ENCODE data around the gene CDH10. TPM values are rescaled to one million over a fixed set of nuclear protein-coding genes. Genes with fewer than 3 reads are reported as not detected.
A peak's percentile ranks its signal among the peaks of the same experiment; 100 is the strongest.

The CDH10 gene
- total RNA-seq, 1 experiment from 2014 or later = not detected

DNA sequence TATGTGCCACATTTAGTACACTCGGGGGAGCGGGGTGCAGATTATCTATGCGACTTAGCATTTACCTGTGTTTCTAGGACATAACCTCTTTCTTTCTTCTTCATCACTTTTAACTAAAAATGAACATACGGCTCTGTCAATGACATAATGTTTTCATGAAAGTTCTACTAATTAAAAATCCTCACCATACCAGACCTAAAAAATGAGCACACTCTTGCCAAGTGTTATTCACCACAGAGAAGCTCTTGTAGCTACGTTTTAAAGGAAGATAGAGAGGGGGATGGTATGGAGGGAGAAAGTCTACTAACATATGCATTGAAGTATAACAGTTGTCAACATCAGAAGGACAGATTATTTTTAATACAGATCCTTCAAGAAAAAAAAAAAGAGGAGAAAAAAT, 1.6 kb downstream of the CDH10 start:
- Histone ChIP-seq H3K79me2 (ENCODE audit: low read length) (no peaks in the 10 kb centered on the region), H3K36me3 (ENCODE audit: insufficient read depth, low read length) (no peaks in the 10 kb centered on the region), H3K9me2 (replicated peaks; ENCODE audit: insufficient read depth, low read length) (no peaks in the 10 kb centered on the region), H3K9ac (ENCODE audit: low read length) (no peak overlapping the region), H3K27ac (ENCODE audit: low read length) (no peak overlapping the region), H3K4me1 (ENCODE audit: low read length) (no peaks in the 10 kb centered on the region), H3K9me3 (ENCODE audit: low read length) (no peaks in the 10 kb centered on the region), H3K27me3 (ENCODE audit: low read length) (no peaks in the 10 kb centered on the region), H2AFZ (ENCODE audit: low read length) (no peak overlapping the region), H3K4me2 (ENCODE audit: low read depth, low read length, poor library complexity, severe bottlenecking) (no peak overlapping the region), H3K4me3 (ENCODE audit: low read length) (no peak overlapping the region), H4K20me1 (ENCODE audit: insufficient read depth, low read depth, low read length) (no peaks in the 10 kb centered on the region)
- no peak for DNase-seq

DNA sequence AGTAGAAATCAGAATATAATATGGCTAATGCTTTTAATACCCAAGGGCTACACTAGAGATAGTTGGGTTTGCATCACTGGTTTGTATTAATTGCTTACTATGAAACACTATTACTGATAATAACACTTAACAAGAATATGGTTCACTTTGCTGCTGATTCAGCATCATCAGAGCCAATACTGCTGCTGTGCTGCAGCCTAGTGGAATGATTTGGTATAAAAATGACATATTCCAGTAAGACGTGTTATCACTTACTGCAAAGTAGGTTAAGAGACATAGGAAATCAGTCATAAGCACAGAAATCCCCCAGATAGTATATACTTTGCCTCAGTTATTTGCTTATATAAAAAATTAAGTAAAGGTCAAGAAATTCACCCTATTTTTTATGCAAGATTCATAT, 2.8 kb downstream of the CDH10 start:
- Histone ChIP-seq H3K9ac (ENCODE audit: low read length) (no peak overlapping the region), H3K4me3 (ENCODE audit: low read length) (no peak overlapping the region), H3K27me3 (ENCODE audit: low read length) (no peaks in the 10 kb centered on the region), H4K20me1 (ENCODE audit: insufficient read depth, low read depth, low read length) (no peaks in the 10 kb centered on the region), H2AFZ (ENCODE audit: low read length) (no peak overlapping the region), H3K36me3 (ENCODE audit: insufficient read depth, low read length) (no peaks in the 10 kb centered on the region), H3K79me2 (ENCODE audit: low read length) (no peaks in the 10 kb centered on the region), H3K9me3 (ENCODE audit: low read length) (no peaks in the 10 kb centered on the region), H3K4me2 (ENCODE audit: low read depth, low read length, poor library complexity, severe bottlenecking) (no peak overlapping the region), H3K9me2 (replicated peaks; ENCODE audit: insufficient read depth, low read length) (no peaks in the 10 kb centered on the region), H3K4me1 (ENCODE audit: low read length) (no peaks in the 10 kb centered on the region), H3K27ac (ENCODE audit: low read length) (no peak overlapping the region)
- peak; percentile 72 for DNase-seq

- H3K4me3 ChIP-seq (ENCODE audit: low read length) = no peak overlapping the region
- no peaks in the 10 kb centered on the region for H3K9me3 ChIP-seq (ENCODE audit: low read length)
- no peaks in the 10 kb centered on the region for H3K4me1 ChIP-seq (ENCODE audit: low read length)
- no peaks in the 10 kb centered on the region for H3K79me2 ChIP-seq (ENCODE audit: low read length)
- H4K20me1 ChIP-seq (ENCODE audit: insufficient read depth, low read depth, low read length) = no peaks in the 10 kb centered on the region
- no peak for DNase-seq
- no peak overlapping the region for H3K4me2 ChIP-seq (ENCODE audit: low read depth, low read length, poor library complexity, severe bottlenecking)
- no peak overlapping the region for H2AFZ ChIP-seq (ENCODE audit: low read length)
- no peaks in the 10 kb centered on the region for H3K27me3 ChIP-seq (ENCODE audit: low read length)
- no peaks in the 10 kb centered on the region for H3K9me2 ChIP-seq (replicated peaks; ENCODE audit: insufficient read depth, low read length)
- no peaks in the 10 kb centered on the region for H3K36me3 ChIP-seq (ENCODE audit: insufficient read depth, low read length)
- H3K9ac ChIP-seq (ENCODE audit: low read length) = no peak overlapping the region
- H3K27ac ChIP-seq (ENCODE audit: low read length) = no peak overlapping the region
These were observed 9.6 kb downstream of the CDH10 start for GRCh38 chr5:24635209-24635608.

DNA sequence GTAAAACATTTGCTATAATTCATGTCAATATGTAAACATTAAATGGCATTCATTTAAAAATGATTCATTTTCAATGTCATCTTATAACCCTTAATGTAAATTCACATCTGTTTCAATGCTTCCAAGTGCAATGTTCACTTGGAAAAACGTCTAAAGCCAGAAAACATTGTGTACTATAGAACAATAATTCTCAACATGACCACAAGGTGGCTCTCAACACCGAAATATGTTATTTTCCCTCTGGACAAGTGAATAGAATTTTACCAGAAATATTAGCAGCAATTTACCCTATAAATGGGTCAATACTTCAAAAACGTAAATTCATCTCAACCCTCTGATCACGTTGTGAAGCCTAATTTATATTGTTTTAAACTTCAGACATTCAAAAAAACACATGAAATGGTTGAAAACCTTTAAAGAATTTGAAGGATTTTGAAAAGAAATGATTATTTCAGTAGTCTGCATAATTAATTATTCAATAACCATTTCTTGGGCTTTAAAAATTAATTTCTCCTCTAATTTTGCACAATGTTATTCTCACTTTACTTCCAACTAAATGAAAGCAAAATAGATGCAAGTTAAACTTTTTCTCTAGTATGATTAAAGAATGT, 11.0 kb downstream of the CDH10 start:
- H3K27ac ChIP-seq (ENCODE audit: low read length) = no peak overlapping the region
- no peaks in the 10 kb centered on the region for H3K36me3 ChIP-seq (ENCODE audit: insufficient read depth, low read length)
- no peak overlapping the region for H3K4me3 ChIP-seq (ENCODE audit: low read length)
- no peaks in the 10 kb centered on the region for H3K27me3 ChIP-seq (ENCODE audit: low read length)
- no peak overlapping the region for H3K9ac ChIP-seq (ENCODE audit: low read length)
- peak; percentile 78 for DNase-seq
- no peak overlapping the region for H3K4me2 ChIP-seq (ENCODE audit: low read depth, low read length, poor library complexity, severe bottlenecking)
- no peak overlapping the region for H2AFZ ChIP-seq (ENCODE audit: low read length)
- no peaks in the 10 kb centered on the region for H3K9me2 ChIP-seq (replicated peaks; ENCODE audit: insufficient read depth, low read length)
- H4K20me1 ChIP-seq (ENCODE audit: insufficient read depth, low read depth, low read length) = no peaks in the 10 kb centered on the region
- H3K79me2 ChIP-seq (ENCODE audit: low read length) = no peaks in the 10 kb centered on the region
- H3K9me3 ChIP-seq (ENCODE audit: low read length) = no peaks in the 10 kb centered on the region
- no peaks in the 10 kb centered on the region for H3K4me1 ChIP-seq (ENCODE audit: low read length)

- Histone ChIP-seq H3K79me2 (ENCODE audit: low read length) (no peaks in the 10 kb centered on the region), H3K4me3 (ENCODE audit: low read length) (no peak overlapping the region), H3K9me2 (replicated peaks; ENCODE audit: insufficient read depth, low read length) (no peaks in the 10 kb centered on the region), H3K36me3 (ENCODE audit: insufficient read depth, low read length) (no peaks in the 10 kb centered on the region), H3K9ac (ENCODE audit: low read length) (no peak overlapping the region), H3K4me2 (ENCODE audit: low read depth, low read length, poor library complexity, severe bottlenecking) (no peak overlapping the region), H4K20me1 (ENCODE audit: insufficient read depth, low read depth, low read length) (no peaks in the 10 kb centered on the region), H3K27me3 (ENCODE audit: low read length) (no peaks in the 10 kb centered on the region), H3K27ac (ENCODE audit: low read length) (no peak overlapping the region), H3K4me1 (ENCODE audit: low read length) (no peaks in the 10 kb centered on the region), H3K9me3 (ENCODE audit: low read length) (no peaks in the 10 kb centered on the region), H2AFZ (ENCODE audit: low read length) (no peak overlapping the region)
- DNase-seq = no peak
These were observed 12.4 kb downstream of the CDH10 start for GRCh38 chr5:24632353-24632752.

DNA sequence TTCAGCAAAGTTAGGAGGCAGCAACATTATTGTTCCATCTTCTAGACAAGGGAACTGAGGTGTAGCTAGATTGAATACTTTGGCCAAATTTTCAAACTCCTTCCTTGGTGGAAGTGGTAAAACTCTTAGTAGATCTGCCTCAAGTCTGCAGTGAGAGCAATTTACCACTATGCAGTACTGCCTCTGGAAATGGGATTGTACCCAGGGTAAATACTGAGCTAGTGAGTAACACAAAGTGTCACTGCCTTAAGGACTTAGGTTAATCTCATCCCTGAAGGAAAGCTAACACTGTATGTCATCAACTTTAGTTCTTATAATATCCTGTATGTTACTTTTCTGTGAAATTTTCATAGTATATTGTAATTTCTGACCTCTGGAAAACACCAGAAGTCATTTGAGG, 13.9 kb downstream of the CDH10 start:
- H3K36me3 ChIP-seq (ENCODE audit: insufficient read depth, low read length) = no peaks in the 10 kb centered on the region
- no peak overlapping the region for H3K9ac ChIP-seq (ENCODE audit: low read length)
- no peaks in the 10 kb centered on the region for H3K9me2 ChIP-seq (replicated peaks; ENCODE audit: insufficient read depth, low read length)
- no peak overlapping the region for H3K4me3 ChIP-seq (ENCODE audit: low read length)
- no peaks in the 10 kb centered on the region for H3K9me3 ChIP-seq (ENCODE audit: low read length)
- no peak for DNase-seq
- H3K4me1 ChIP-seq (ENCODE audit: low read length) = no peaks in the 10 kb centered on the region
- no peak overlapping the region for H3K27ac ChIP-seq (ENCODE audit: low read length)
- no peak overlapping the region for H2AFZ ChIP-seq (ENCODE audit: low read length)
- no peaks in the 10 kb centered on the region for H4K20me1 ChIP-seq (ENCODE audit: insufficient read depth, low read depth, low read length)
- H3K27me3 ChIP-seq (ENCODE audit: low read length) = no peaks in the 10 kb centered on the region
- no peaks in the 10 kb centered on the region for H3K79me2 ChIP-seq (ENCODE audit: low read length)
- no peak overlapping the region for H3K4me2 ChIP-seq (ENCODE audit: low read depth, low read length, poor library complexity, severe bottlenecking)

GRCh38 chr5:24629798-24630197, 15.0 kb downstream of the CDH10 start:
- no peaks in the 10 kb centered on the region for H3K4me1 ChIP-seq (ENCODE audit: low read length)
- H2AFZ ChIP-seq (ENCODE audit: low read length) = no peak overlapping the region
- H3K27ac ChIP-seq (ENCODE audit: low read length) = no peak overlapping the region
- no peak overlapping the region for H3K4me3 ChIP-seq (ENCODE audit: low read length)
- no peaks in the 10 kb centered on the region for H3K79me2 ChIP-seq (ENCODE audit: low read length)
- H3K9ac ChIP-seq (ENCODE audit: low read length) = no peak overlapping the region
- H3K9me2 ChIP-seq (replicated peaks; ENCODE audit: insufficient read depth, low read length) = no peaks in the 10 kb centered on the region
- H3K9me3 ChIP-seq (ENCODE audit: low read length) = no peaks in the 10 kb centered on the region
- no peaks in the 10 kb centered on the region for H3K36me3 ChIP-seq (ENCODE audit: insufficient read depth, low read length)
- H4K20me1 ChIP-seq (ENCODE audit: insufficient read depth, low read depth, low read length) = no peaks in the 10 kb centered on the region
- no peak overlapping the region for H3K4me2 ChIP-seq (ENCODE audit: low read depth, low read length, poor library complexity, severe bottlenecking)
- H3K27me3 ChIP-seq (ENCODE audit: low read length) = no peaks in the 10 kb centered on the region
- no peak for DNase-seq

DNA sequence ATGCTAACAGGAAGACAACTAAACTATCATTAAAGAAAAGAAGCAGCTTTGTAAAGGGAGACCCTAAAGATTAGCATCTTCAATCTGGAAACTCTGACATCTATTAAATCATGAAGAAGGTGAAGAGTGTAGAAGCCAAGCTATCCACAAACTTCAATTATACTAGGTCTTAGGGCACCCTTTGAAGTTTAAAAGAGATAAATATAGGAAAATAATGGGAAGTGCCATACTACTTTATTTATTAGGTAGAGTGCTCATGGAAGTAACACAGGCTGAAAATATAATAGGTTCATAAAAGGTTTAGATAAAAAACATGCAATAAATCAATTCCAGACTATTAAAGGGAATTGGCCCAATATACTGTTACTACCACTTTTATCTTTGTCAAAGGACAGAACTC, 19.9 kb downstream of the CDH10 start:
- no peaks in the 10 kb centered on the region for H3K4me1 ChIP-seq (ENCODE audit: low read length)
- no peak overlapping the region for H3K4me2 ChIP-seq (ENCODE audit: low read depth, low read length, poor library complexity, severe bottlenecking)
- H3K36me3 ChIP-seq (ENCODE audit: insufficient read depth, low read length) = no peaks in the 10 kb centered on the region
- no peak for DNase-seq
- no peaks in the 10 kb centered on the region for H3K27me3 ChIP-seq (ENCODE audit: low read length)
- no peaks in the 10 kb centered on the region for H3K79me2 ChIP-seq (ENCODE audit: low read length)
- H4K20me1 ChIP-seq (ENCODE audit: insufficient read depth, low read depth, low read length) = no peaks in the 10 kb centered on the region
- no peak overlapping the region for H3K27ac ChIP-seq (ENCODE audit: low read length)
- no peak overlapping the region for H3K9ac ChIP-seq (ENCODE audit: low read length)
- H2AFZ ChIP-seq (ENCODE audit: low read length) = no peak overlapping the region
- H3K4me3 ChIP-seq (ENCODE audit: low read length) = no peak overlapping the region
- no peaks in the 10 kb centered on the region for H3K9me2 ChIP-seq (replicated peaks; ENCODE audit: insufficient read depth, low read length)
- no peaks in the 10 kb centered on the region for H3K9me3 ChIP-seq (ENCODE audit: low read length)

- Histone ChIP-seq H3K4me1 (ENCODE audit: low read length) (no peaks in the 10 kb centered on the region), H3K4me3 (ENCODE audit: low read length) (no peak overlapping the region), H3K27ac (ENCODE audit: low read length) (no peak overlapping the region), H2AFZ (ENCODE audit: low read length) (no peak overlapping the region), H3K79me2 (ENCODE audit: low read length) (no peaks in the 10 kb centered on the region), H3K9me3 (ENCODE audit: low read length) (no peaks in the 10 kb centered on the region), H3K9ac (ENCODE audit: low read length) (no peak overlapping the region), H3K9me2 (replicated peaks; ENCODE audit: insufficient read depth, low read length) (no peaks in the 10 kb centered on the region), H3K27me3 (ENCODE audit: low read length) (no peaks in the 10 kb centered on the region), H3K4me2 (ENCODE audit: low read depth, low read length, poor library complexity, severe bottlenecking) (no peak overlapping the region), H4K20me1 (ENCODE audit: insufficient read depth, low read depth, low read length) (no peaks in the 10 kb centered on the region), H3K36me3 (ENCODE audit: insufficient read depth, low read length) (no peaks in the 10 kb centered on the region)
- DNase-seq = no peak
These were observed 21.2 kb downstream of the CDH10 start for GRCh38 chr5:24623624-24624023.
